HCT116 (cell line): ENCODE results near the gene FRAT2. TPM values are rescaled to one million over a fixed set of nuclear protein-coding genes. Genes with fewer than 3 reads are reported as not detected.

Experiments
- ATAC-seq: fragments of 200-7000 bp; cut with Tn5 transposase; 2 replicates; pipeline ENCODE4 v1.9.1; 2020; ENCODE audit warnings: mild to moderate bottlenecking, moderate library complexity
- BruUV-seq: library from RNA; stranded (reverse); fragments of 400-500 nt; replicated peaks from 2 replicates; lab custom pipeline; 2021; lab: Mats Ljungman, UMichigan
- CTCF ChIA-PET: fragments of 300-600 bp; sonication (Branson Sonifier 250); formaldehyde crosslinking; loops from one replicate; lab custom pipeline; 2021; ENCODE audit warnings: antibody characterized with exemption; lab: Charles Lee
- POLR2A ChIA-PET: fragments of 300-600, 350-600 bp; sonication (Branson Sonifier 250); formaldehyde crosslinking; loops from one replicate; lab custom pipeline; 2021; ENCODE audit warnings: antibody characterized with exemption; lab: Charles Lee
- RAD21 ChIA-PET, 2 experiments: fragments of 300-600 bp; sonication (Branson Sonifier 250); formaldehyde crosslinking; loops; one replicate each; lab custom pipeline; 2023; ENCODE audit warnings: low total read pairs in 2 of 2; ENCODE audit not compliant: uncharacterized antibody in 2 of 2, unreplicated experiment in 2 of 2, low non-redundant PET in 1 of 2; lab: Charles Lee
- DNase-seq: peaks from one replicate; pipeline ENCODE4 v3.0.0-alpha.2; 2010; ENCODE audit warnings: low read depth, low spot score
- H2AFZ ChIP-seq: fragments of 200-600 bp; shearing (Covaris generic), sonication (generic); 2 replicates; pipeline ENCODE4 v1.6.1; 2017; ENCODE audit warnings: low read depth, mixed run types, mixed read lengths, antibody characterized with exemption, low read length; ENCODE audit not compliant: poor library complexity, severe bottlenecking
- H3K27ac ChIP-seq: 2 replicates; pipeline ENCODE4 v1.5.1; 2012; ENCODE audit warnings: low read depth, low read length
- H3K27me3 ChIP-seq: fragments of 200-600 bp; sonication (generic); 2 replicates; pipeline ENCODE4 v1.6.1; 2016; ENCODE audit warnings: mixed run types, low read length, mixed read lengths; ENCODE audit not compliant: insufficient read depth
- H3K36me3 ChIP-seq, 2 experiments: fragments of 200-500 bp in 1 of 2; fragments of 200-600 bp in 1 of 2; sonication (Bioruptor generic) in 1 of 2; sonication (generic) in 1 of 2; 2 replicates each; pipeline versions ENCODE4 v1.5.1 to v1.6.1; 2014 to 2016; ENCODE audit warnings: low read length in 2 of 2, inconsistent platforms in 1 of 2, mixed read lengths in 1 of 2, mixed run types in 1 of 2; ENCODE audit not compliant: insufficient read depth in 2 of 2, control insufficient read depth in 1 of 2
- H3K4me1 ChIP-seq, 2 experiments: fragments of 200-600 bp in 1 of 2; sonication (generic) in 1 of 2; 2 replicates each; pipeline versions ENCODE4 v1.5.1 to v1.6.1; 2012 to 2017; ENCODE audit warnings: low read length in 2 of 2, inconsistent platforms in 1 of 2, mild to moderate bottlenecking in 1 of 2, mixed read lengths in 1 of 2, mixed run types in 1 of 2, moderate library complexity in 1 of 2; ENCODE audit not compliant: insufficient read depth in 2 of 2, control insufficient read depth in 1 of 2
- H3K4me2 ChIP-seq: fragments of 200-600 bp; sonication (generic); 2 replicates; pipeline ENCODE4 v1.6.1; 2017; ENCODE audit warnings: mixed run types, low read length, mixed read lengths
- H3K4me3 ChIP-seq, 2 experiments: fragments of 200-600 bp in 1 of 2; sonication (generic) in 1 of 2; replicated peaks in 1 of 2; 2 replicates each; pipeline ENCODE4 v1.5.1; 2011 to 2016; ENCODE audit warnings: low read length in 2 of 2, control low read depth in 1 of 2, low read depth in 1 of 2, mild to moderate bottlenecking in 1 of 2, mixed read lengths in 1 of 2, mixed run types in 1 of 2
- H3K79me2 ChIP-seq: fragments of 200-600 bp; sonication (generic); 2 replicates; pipeline ENCODE4 v1.6.1; 2017; ENCODE audit warnings: mild to moderate bottlenecking, mixed run types, low read length, moderate library complexity, mixed read lengths; ENCODE audit not compliant: insufficient read depth
- H3K9ac ChIP-seq: fragments of 200-600 bp; sonication (generic); 2 replicates; pipeline ENCODE4 v1.6.1; 2016; ENCODE audit warnings: low read length, mixed read lengths
- H3K9me2 ChIP-seq: fragments of 200-600 bp; sonication (generic), shearing (Covaris generic); 2 replicates; pipeline ENCODE4 v1.6.1; 2017; ENCODE audit warnings: mixed run types, mild to moderate bottlenecking, moderate library complexity; ENCODE audit not compliant: insufficient read depth
- H3K9me3 ChIP-seq, 2 experiments: fragments of 200-500 bp in 1 of 2; fragments of 200-600 bp in 1 of 2; sonication (Bioruptor generic) in 1 of 2; sonication (generic) in 1 of 2; 2 replicates each; pipeline ENCODE4 v1.6.1; 2014 to 2017; ENCODE audit warnings: low read length in 2 of 2, mixed read lengths in 2 of 2, inconsistent platforms in 1 of 2, low read depth in 1 of 2, mild to moderate bottlenecking in 1 of 2, mixed run types in 1 of 2, moderate library complexity in 1 of 2; ENCODE audit not compliant: control insufficient read depth in 1 of 2, insufficient read depth in 1 of 2
- H4K20me1 ChIP-seq: fragments of 200-600 bp; sonication (generic), shearing (Covaris generic); 2 replicates; pipeline ENCODE4 v1.6.1; 2017; ENCODE audit warnings: mixed run types, mild to moderate bottlenecking, moderate library complexity; ENCODE audit not compliant: insufficient read depth
- ATF3 ChIP-seq: IDR thresholded peaks from 2 replicates; pipeline ENCODE4 v1.6.1; 2012
- CTCF ChIP-seq, 3 experiments: fragments of 200-600 bp in 1 of 3; sonication (generic) in 1 of 3; IDR thresholded peaks in 2 of 3; conservative IDR thresholded peaks in 1 of 3; 2 replicates each; pipeline ENCODE4 v1.5.1; 2012 to 2017; ENCODE audit warnings: low read depth in 2 of 3, low read length in 2 of 3, antibody characterized with exemption in 1 of 3, borderline replicate concordance in 1 of 3, control low read depth in 1 of 3, mild to moderate bottlenecking in 1 of 3, mixed read lengths in 1 of 3, mixed run types in 1 of 3, moderate library complexity in 1 of 3; ENCODE audit not compliant: insufficient read depth in 1 of 3
- ELF1 ChIP-seq: IDR thresholded peaks from 2 replicates; pipeline ENCODE4 v1.6.1; 2012; ENCODE audit warnings: low read depth, borderline replicate concordance
- EZH2phosphoT487 ChIP-seq: fragments of 200-600 bp; IDR thresholded peaks from 2 replicates; pipeline ENCODE4 v1.6.1; 2018; ENCODE audit warnings: antibody characterized with exemption, borderline replicate concordance
- MAX ChIP-seq: IDR thresholded peaks from 2 replicates; pipeline ENCODE4 v1.6.1; 2012
- POLR2AphosphoS5 ChIP-seq: IDR thresholded peaks from 2 replicates; pipeline ENCODE4 v1.6.1; 2011; ENCODE audit warnings: mild to moderate bottlenecking, low read depth, low read length, moderate library complexity
- ZBTB33 ChIP-seq: IDR thresholded peaks from 2 replicates; pipeline ENCODE4 v1.6.1; 2011; ENCODE audit warnings: mild to moderate bottlenecking, low read length, moderate library complexity; ENCODE audit not compliant: insufficient replicate concordance; ENCODE audit errors: extremely low read depth
- intact Hi-C: fragments of 100-400 bp; cut with micrococcal nuclease; formaldehyde crosslinking; loops from 2 replicates; pipeline ENCODE4 v1.10.0; 2022
- total RNA-seq: library from RNA; stranded (reverse); gene quantifications from one replicate; pipeline ENCODE4 v1.2.1, GENCODE V29; 2021; ENCODE audit not compliant: unreplicated experiment

FRAT2 gene
- total RNA-seq, 1 experiment from 2014 or later, result 10.7 TPM

GRCh38 chr10:97358781-97359180 is 24.3 kb upstream of the FRAT2 start:
- ChIA-PET RAD21 (no interaction called here), CTCF (no interaction called here), POLR2A (no interaction called here)
- no peak overlapping the region for H3K9ac ChIP-seq
- H2AFZ ChIP-seq, result no peak overlapping the region
- no peaks in the 10 kb centered on the region for H3K79me2 ChIP-seq
- no peaks in the 10 kb centered on the region for H3K9me2 ChIP-seq
- H3K36me3 ChIP-seq, result peaks cover 21 to 58% of the 10 kb centered on the region in 2 experiments
- no peaks in the 10 kb centered on the region for H3K4me1 ChIP-seq
- no peak overlapping the region for H3K4me3 ChIP-seq
- intact Hi-C loops, result loop anchor here (5.0 kb wide), 1 partner anchor 286 kb away; no protein-coding TSS in a partner anchor
- DNase-seq (no peak), ATAC-seq (no peak)
- no peaks in the 10 kb centered on the region for H3K27me3 ChIP-seq
- H3K27ac ChIP-seq, result no peak overlapping the region
- no TSS peak for BruUV-seq
- no peaks in the 10 kb centered on the region for H4K20me1 ChIP-seq
- no peaks in the 10 kb centered on the region for H3K9me3 ChIP-seq
- H3K4me2 ChIP-seq, result no peak overlapping the region
- TF ChIP-seq MAX (no peak), POLR2AphosphoS5 (no peak), ATF3 (no peak), ELF1 (no peak), ZBTB33 (no peak), CTCF (IDR thresholded peaks at IDR 0.05 in 2 of 3, conservative IDR thresholded peaks at IDR 0.05 in 1 of 3; ENCODE audit: borderline replicate concordance in 1 of 3, insufficient read depth in 1 of 3, low read depth in 2 of 3, low read length in 2 of 3) (no peak), EZH2phosphoT487 (no peak)
